CD14-positive monocyte (primary cell): Measurements from ENCODE around the gene STK39. TPM values are rescaled to one million over a fixed set of nuclear protein-coding genes. Genes with fewer than 3 reads are reported as not detected.

Experiments
- DNase-seq, 3 donors: peaks; one replicate each; pipeline ENCODE4 v3.0.0-alpha.2; 2011 to 2022
- H2AFZ ChIP-seq: 2 replicates; pipeline ENCODE4 v1.6.0; 2012; ENCODE audit warnings: mild to moderate bottlenecking, low read depth, low read length, inconsistent platforms; ENCODE audit not compliant: insufficient read depth, poor library complexity, severe bottlenecking
- H3K27ac ChIP-seq, 2 donors: 1 replicate in 1 of 2; 2 replicates in 1 of 2; pipeline ENCODE4 v1.5.1; 2012 to 2013; ENCODE audit warnings: low read length in 2 of 2, control low read depth in 1 of 2, inconsistent platforms in 1 of 2, low read depth in 1 of 2, mild to moderate bottlenecking in 1 of 2
- H3K27me3 ChIP-seq, 2 donors: one replicate each; pipeline versions ENCODE4 v1.6.0 to v1.6.1; 2011 to 2013; ENCODE audit warnings: low read length in 2 of 2; ENCODE audit not compliant: control insufficient read depth in 2 of 2, insufficient read depth in 2 of 2
- H3K36me3 ChIP-seq, 2 donors: replicated peaks in 1 of 2; 1 replicate in 1 of 2; 2 replicates in 1 of 2; pipeline versions ENCODE4 v1.5.1 to v1.6.1; 2012 to 2013; ENCODE audit warnings: low read length in 2 of 2, control low read depth in 1 of 2, inconsistent platforms in 1 of 2, mild to moderate bottlenecking in 1 of 2; ENCODE audit not compliant: insufficient read depth in 2 of 2, control insufficient read depth in 1 of 2
- H3K4me1 ChIP-seq, 2 donors: 1 replicate in 1 of 2; 2 replicates in 1 of 2; pipeline versions ENCODE4 v1.5.1 to v1.6.1; 2012 to 2013; ENCODE audit warnings: low read length in 2 of 2, control low read depth in 1 of 2, inconsistent platforms in 1 of 2, mild to moderate bottlenecking in 1 of 2, moderate library complexity in 1 of 2; ENCODE audit not compliant: insufficient read depth in 2 of 2, control insufficient read depth in 1 of 2
- H3K4me2 ChIP-seq: replicated peaks from 2 replicates; pipeline ENCODE3; 2012; ENCODE audit warnings: low read length, moderate library complexity, mild to moderate bottlenecking; ENCODE audit not compliant: poor library complexity, severe bottlenecking; ENCODE audit errors: extremely low read depth
- H3K4me3 ChIP-seq, 3 experiments: fragments of 200-600 bp in 1 of 3; sonication (generic) in 1 of 3; replicated peaks in 1 of 3; 1 replicate in 2 of 3; 2 replicates in 1 of 3; pipeline ENCODE4 v1.5.1; 2011 to 2013; ENCODE audit warnings: low read length in 3 of 3, mild to moderate bottlenecking in 3 of 3, control low read depth in 2 of 3, low read depth in 2 of 3, inconsistent platforms in 1 of 3, moderate library complexity in 1 of 3
- H3K79me2 ChIP-seq: 2 replicates; pipeline ENCODE4 v1.6.0; 2012; ENCODE audit warnings: mild to moderate bottlenecking, control low read depth, inconsistent platforms, low read length, moderate library complexity; ENCODE audit not compliant: insufficient read depth
- H3K9ac ChIP-seq: 2 replicates; pipeline ENCODE4 v1.6.0; 2017; ENCODE audit warnings: low read length, mild to moderate bottlenecking; ENCODE audit not compliant: insufficient read depth, poor library complexity, severe bottlenecking
- H3K9me3 ChIP-seq, 2 donors: replicated peaks in 1 of 2; 1 replicate in 1 of 2; 2 replicates in 1 of 2; pipeline versions ENCODE4 v1.5.1 to v1.6.1; 2012 to 2013; ENCODE audit warnings: low read length in 2 of 2, control low read depth in 1 of 2; ENCODE audit not compliant: control insufficient read depth in 1 of 2, insufficient read depth in 1 of 2
- H4K20me1 ChIP-seq: 2 replicates; pipeline ENCODE4 v1.6.0; 2012; ENCODE audit warnings: mild to moderate bottlenecking, low read length, control low read depth, moderate library complexity; ENCODE audit not compliant: insufficient read depth
- H3K27ac Mint-ChIP-seq, 7 donors: one replicate each; pipeline ENCODE4 v1.8.0; 2020; ENCODE audit warnings: mild to moderate bottlenecking in 7 of 7, mixed read lengths in 7 of 7, moderate library complexity in 6 of 7, inconsistent platforms in 2 of 7
- H3K27me3 Mint-ChIP-seq, 3 donors: one replicate each; pipeline ENCODE4 v1.8.0; 2021 to 2022; ENCODE audit warnings: low read depth in 3 of 3, mild to moderate bottlenecking in 3 of 3, mixed read lengths in 3 of 3, moderate library complexity in 3 of 3, inconsistent platforms in 1 of 3
- H3K36me3 Mint-ChIP-seq, 2 donors: one replicate each; pipeline ENCODE4 v1.8.0; 2020; ENCODE audit warnings: mixed read lengths in 2 of 2, inconsistent platforms in 1 of 2, mild to moderate bottlenecking in 1 of 2
- H3K4me1 Mint-ChIP-seq: one replicate; pipeline ENCODE4 v1.8.0; 2020; ENCODE audit warnings: mild to moderate bottlenecking, mixed read lengths
- H3K4me3 Mint-ChIP-seq, 2 donors: one replicate each; pipeline ENCODE4 v1.8.0; 2020; ENCODE audit warnings: mild to moderate bottlenecking in 2 of 2, mixed read lengths in 2 of 2, moderate library complexity in 1 of 2
- H3K9me3 Mint-ChIP-seq, 7 donors: one replicate each; pipeline ENCODE4 v1.8.0; 2020 to 2022; ENCODE audit warnings: mixed read lengths in 7 of 7, mild to moderate bottlenecking in 6 of 7, moderate library complexity in 6 of 7, inconsistent platforms in 2 of 7
- CTCF ChIP-seq: fragments of 200-600 bp; IDR thresholded peaks from one replicate; pipeline ENCODE4 v1.8.0; 2022; ENCODE audit warnings: antibody characterized with exemption, mild to moderate bottlenecking
- WGBS: methylation state at CpG from one replicate; pipeline ENCODE4 v1.1.5; 2013; ENCODE audit warnings: missing lambda C conversion rate; ENCODE audit not compliant: insufficient coverage; 5-methylcytosine and 5-hydroxymethylcytosine counted together
- intact Hi-C, 2 donors: fragments of 100-400 bp; cut with micrococcal nuclease; formaldehyde crosslinking; loops; one replicate each; pipeline versions ENCODE4 v1.15.0 to v1.15.1; 2023
- polyA plus RNA-seq, 3 donors: library from polyadenylated mRNA; depleted of rRNA in 1 of 3; unstranded in 2 of 3; stranded (reverse) in 1 of 3; fragments of 300-500 nt in 2 of 3; fragments of >200 nt in 1 of 3; fragmentation: Illumina TruSeq in 2 of 3; gene quantifications; 1 replicate in 2 of 3; 2 replicates in 1 of 3; pipeline ENCODE4 v1.2.3, GENCODE V29; 2012 to 2021

The STK39 gene
- polyA plus RNA-seq, 3 donors: 1.2 to 2.7 (median 2.6) TPM

GRCh38 chr2:168033966-168034365, 213.4 kb downstream of the STK39 start:
- no peaks in the 10 kb centered on the region for H3K9me3 ChIP-seq
- no peak for TF ChIP-seq CTCF
- H3K36me3 ChIP-seq: peaks cover 0 to 33% of the 10 kb centered on the region in 2 donors
- no peaks in the 10 kb centered on the region for H3K79me2 ChIP-seq
- Mint-ChIP-seq H3K36me3 (peaks cover 34 to 57% of the 10 kb centered on the region in 2 donors), H3K27ac (no peak overlapping the region), H3K4me1 (no peaks in the 10 kb centered on the region), H3K27me3 (peaks cover 0 to 2% (median 0%) of the 10 kb centered on the region in 3 donors), H3K4me3 (no peak overlapping the region), H3K9me3 (no peaks in the 10 kb centered on the region)
- no peaks in the 10 kb centered on the region for H3K4me1 ChIP-seq
- intact Hi-C loops: no loop called here
- H2AFZ ChIP-seq: no peak overlapping the region
- H3K4me3 ChIP-seq: no peak overlapping the region
- H3K4me2 ChIP-seq: no peak overlapping the region
- H4K20me1 ChIP-seq: no peaks in the 10 kb centered on the region
- no peak overlapping the region for H3K27ac ChIP-seq
- H3K9ac ChIP-seq: no peak overlapping the region
- no peaks in the 10 kb centered on the region for H3K27me3 ChIP-seq
- DNase-seq: no peak
- no CpG with 5 or more reads among the region's 1 CpG for WGBS

- H3K4me3 Mint-ChIP-seq: no peak overlapping the region
- intact Hi-C loops: no loop called here
- Histone ChIP-seq H3K4me3 (no peak overlapping the region), H3K36me3 (peaks cover 0 to 33% of the 10 kb centered on the region in 2 donors), H3K79me2 (no peaks in the 10 kb centered on the region), H3K9me3 (no peaks in the 10 kb centered on the region), H4K20me1 (no peaks in the 10 kb centered on the region), H3K27ac (no peak overlapping the region), H3K4me1 (no peaks in the 10 kb centered on the region), H3K27me3 (no peaks in the 10 kb centered on the region), H3K9ac (no peak overlapping the region), H3K4me2 (no peak overlapping the region), H2AFZ (no peak overlapping the region)
- H3K4me1 Mint-ChIP-seq: peaks cover 5% of the 10 kb centered on the region
- no CpG with 5 or more reads among the region's 3 CpGs for WGBS
- H3K27ac Mint-ChIP-seq: no peak overlapping the region
- no peak for TF ChIP-seq CTCF
- peaks cover 0 to 2% (median 0%) of the 10 kb centered on the region in 3 donors for H3K27me3 Mint-ChIP-seq
- H3K9me3 Mint-ChIP-seq: no peaks in the 10 kb centered on the region
- peaks cover 26 to 52% of the 10 kb centered on the region in 2 donors for H3K36me3 Mint-ChIP-seq
- no peak for DNase-seq
Measured at GRCh38 chr2:168032091-168032490, 215.3 kb downstream of the STK39 start.
